K562 (cell line): ENCODE measurements around the gene TBC1D5. TPM values are rescaled to one million over a fixed set of nuclear protein-coding genes. Genes with fewer than 3 reads are reported as not detected.

Source experiments
- ATAC-seq: fragments of 200-7000 bp; cut with Tn5 transposase; 3 replicates; pipeline ENCODE4 v1.9.1; 2020; ENCODE audit warnings: moderate library complexity
- BruUV-seq: library from RNA; stranded (reverse); fragments of 400-500 nt; replicated peaks from 2 replicates; lab custom pipeline; 2021; lab: Mats Ljungman, UMichigan
- CTCF ChIA-PET: fragments of 300-600 bp; formaldehyde crosslinking; extraction: SDS; loops from one replicate; lab custom pipeline; 2021; ENCODE audit warnings: low intra/inter-chr PET ratio; lab: Yijun Ruan, JAX
- POLR2A ChIA-PET: fragments of 300-600, 350-650 bp; sonication (Branson Sonifier 250); formaldehyde crosslinking; extraction: SDS; loops from one replicate; lab custom pipeline; 2021; ENCODE audit warnings: antibody characterized with exemption, inconsistent platforms; lab: Yijun Ruan, JAX
- DNase-seq, 4 experiments: peaks; one replicate each; pipeline versions ENCODE4 v3.0.0 to v3.0.0-alpha.2; 2011 to 2018; ENCODE audit warnings: low spot score in 3 of 4, mixed read lengths in 3 of 4; ENCODE audit errors: extremely low read depth in 1 of 4
- FAIRE-seq: peaks from 2 replicates; lab custom pipeline; 2011; peaks lifted over from hg19 to GRCh38; lab: Jason Lieb, UNC
- H2AFZ ChIP-seq: 2 replicates; pipeline ENCODE4 v1.6.0; 2011; ENCODE audit warnings: low read depth, low read length, control low read depth, inconsistent platforms
- H3K27ac ChIP-seq: fragments of 200-600 bp; 3 replicates; pipeline ENCODE4 v1.8.0; 2011; ENCODE audit warnings: low read depth, mild to moderate bottlenecking, control low read depth, inconsistent platforms, low read length, moderate library complexity, mixed read lengths; ENCODE audit errors: extremely low read depth
- H3K27me3 ChIP-seq, 2 experiments: fragments of 300-600 bp in 1 of 2; 2 replicates in 1 of 2; 3 replicates in 1 of 2; pipeline versions ENCODE4 v1.6.0 to v1.8.0; 2011; ENCODE audit warnings: inconsistent platforms in 2 of 2, low read length in 2 of 2, mild to moderate bottlenecking in 1 of 2, mixed read lengths in 1 of 2, moderate library complexity in 1 of 2; ENCODE audit not compliant: control insufficient read depth in 2 of 2, insufficient read depth in 2 of 2
- H3K36me3 ChIP-seq: fragments of 300-600 bp; 3 replicates; pipeline ENCODE4 v1.8.0; 2011; ENCODE audit warnings: mild to moderate bottlenecking, low read length, inconsistent platforms; ENCODE audit not compliant: control insufficient read depth, insufficient read depth
- H3K4me1 ChIP-seq, 2 experiments: fragments of 200-600 bp in 1 of 2; replicated peaks in 1 of 2; 2 replicates in 1 of 2; 3 replicates in 1 of 2; pipeline versions ENCODE4 v1.5.1 to v1.8.0; 2011; ENCODE audit warnings: inconsistent platforms in 2 of 2, low read length in 2 of 2, mild to moderate bottlenecking in 1 of 2, mixed read lengths in 1 of 2, moderate library complexity in 1 of 2; ENCODE audit not compliant: control insufficient read depth in 2 of 2, insufficient read depth in 2 of 2
- H3K4me2 ChIP-seq: 2 replicates; pipeline ENCODE4 v1.6.1; 2011; ENCODE audit warnings: low read length, control low read depth, inconsistent platforms, mixed read lengths; ENCODE audit not compliant: insufficient read depth
- H3K4me3 ChIP-seq: fragments of 200-600 bp; sonication (generic), shearing (Covaris generic); 2 replicates; pipeline ENCODE4 v1.5.1; 2016; ENCODE audit warnings: control low read depth, inconsistent platforms
- H3K79me2 ChIP-seq: fragments of 200-600 bp; 3 replicates; pipeline ENCODE4 v1.8.0; 2011; ENCODE audit warnings: low read length, inconsistent platforms; ENCODE audit not compliant: control insufficient read depth, insufficient read depth
- H3K9ac ChIP-seq, 2 experiments: 2 replicates each; pipeline versions ENCODE4 v1.6.0 to v1.6.1; 2011; ENCODE audit warnings: low read depth in 2 of 2, low read length in 2 of 2, control low read depth in 1 of 2, inconsistent platforms in 1 of 2, mild to moderate bottlenecking in 1 of 2, mixed read lengths in 1 of 2; ENCODE audit not compliant: insufficient read depth in 1 of 2
- H3K9me1 ChIP-seq: one replicate; pipeline ENCODE4 v1.6.0; 2011; ENCODE audit warnings: inconsistent platforms, mild to moderate bottlenecking, low read length, moderate library complexity; ENCODE audit not compliant: control insufficient read depth, insufficient read depth
- H3K9me3 ChIP-seq: replicated peaks from 2 replicates; pipeline ENCODE4 v1.5.1; 2011; ENCODE audit warnings: low read depth, low read length, inconsistent platforms; ENCODE audit not compliant: control insufficient read depth, insufficient read depth
- H4K20me1 ChIP-seq: replicated peaks from 2 replicates; pipeline ENCODE4 v1.6.1; 2011; ENCODE audit warnings: low read length, inconsistent platforms, mixed read lengths; ENCODE audit not compliant: control insufficient read depth, insufficient read depth
- HOMEZ ChIP-seq: fragments of 250-450 bp; sonication (Bioruptor Pico); IDR thresholded peaks from 2 replicates; pipeline ENCODE4 v1.4.0; 2020; ENCODE audit warnings: mild to moderate bottlenecking, moderate library complexity
- MTA1 ChIP-seq: fragments of 450-650 bp; IDR thresholded peaks from 2 replicates; pipeline ENCODE4 v1.6.1; 2017; ENCODE audit warnings: borderline replicate concordance
- NFIX ChIP-seq: fragments of 250-450 bp; sonication (Bioruptor Pico); IDR thresholded peaks from 2 replicates; pipeline ENCODE4 v1.4.0; 2020; ENCODE audit warnings: low read depth, mild to moderate bottlenecking, moderate library complexity
- SETDB1 ChIP-seq: IDR thresholded peaks from one replicate; pipeline ENCODE4 v1.6.1; 2012; ENCODE audit warnings: low read length, control low read depth, inconsistent platforms
- ZNF584 ChIP-seq: fragments of 200-800 bp; sonication (Bioruptor generic); IDR thresholded peaks from 2 replicates; pipeline ENCODE4 v1.6.1; 2016; ENCODE audit warnings: low read depth, mild to moderate bottlenecking, missing genetic modification characterization, missing compliant biosample characterization
- WGBS: fragments of 100-300 bp; shearing (Covaris generic); methylation state at CpG from one replicate; pipeline ENCODE4 v1.1.6; 2016; ENCODE audit warnings: low coverage, mixed read lengths; ENCODE audit not compliant: insufficient coverage; ENCODE audit errors: missing lambda C conversion rate; 5-methylcytosine and 5-hydroxymethylcytosine counted together
- in situ Hi-C: fragments of 300-500 bp; cut with MboI; formaldehyde crosslinking; loops from 4 replicates; pipeline ENCODE4 v1.15.0; 2018; ENCODE audit warnings: inconsistent platforms, mixed read lengths
- intact Hi-C: fragments of 100-400 bp; cut with micrococcal nuclease; formaldehyde crosslinking; loops from 2 replicates; pipeline ENCODE4 v1.14.2; 2022
- polyA plus RNA-seq, 8 experiments: library from polyadenylated mRNA; depleted of rRNA in 4 of 8; stranded (reverse) in 5 of 8; unstranded in 3 of 8; fragments of >200 nt; fragmentation: Nextera tagmentation in 2 of 8; fragmentation: Illumina TruSeq in 1 of 8; extraction: Ambion mirVana in 2 of 8; extraction: Trizol in 1 of 8; gene quantifications; 2 replicates each; pipeline versions ENCODE4 v1.2.1 to v1.2.3, GENCODE V29; 2011 to 2014; ENCODE audit warnings: inconsistent platforms in 1 of 8, missing spikeins in 1 of 8
- total RNA-seq, 7 experiments: library from RNA; depleted of rRNA in 6 of 7; stranded (reverse); fragments of >200 nt in 6 of 7; fragmentation: Illumina TruSeq in 2 of 7; extraction: Trizol in 2 of 7; gene quantifications; 2 replicates each; pipeline versions ENCODE4 v1.2.1 to v1.2.3, GENCODE V29; 2011 to 2021; ENCODE audit warnings: low replicate concordance in 1 of 7

Gene TBC1D5
- total and polyA plus RNA-seq, 9 of the 15 experiments (the other 6 are each of a cell fraction or from before 2014, with no cell fraction given), result 2.9 to 38.1 (median 25.6) TPM

DNA sequence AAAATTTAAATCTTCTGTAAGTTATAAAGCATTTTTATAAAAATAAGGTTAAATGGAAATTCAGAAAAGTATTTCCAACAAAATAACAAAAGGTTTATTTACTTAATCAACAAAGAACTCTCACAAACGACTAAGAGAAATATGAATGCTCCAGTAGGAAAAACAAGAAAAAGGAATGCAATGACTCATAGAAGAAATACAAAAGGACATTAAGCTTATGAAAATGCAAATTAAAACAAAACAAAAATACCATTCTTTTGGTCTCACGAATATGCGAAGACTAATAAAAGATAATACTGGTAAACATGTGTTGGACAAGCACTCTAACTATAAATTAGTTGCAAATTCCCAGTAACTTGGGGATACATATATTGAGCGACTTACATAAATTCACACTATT, 17.5 kb upstream of the TBC1D5 start:
- TF ChIP-seq ZNF584 (CRISPR knock-in tag), result no peak
- no peak for TF ChIP-seq MTA1
- TF ChIP-seq HOMEZ, result no peak
- TF ChIP-seq NFIX, result no peak
- no peak for TF ChIP-seq SETDB1
- Histone ChIP-seq H3K9ac (no peak overlapping the region), H3K4me2 (no peak overlapping the region), H3K4me1 (no peaks in the 10 kb centered on the region), H3K79me2 (no peaks in the 10 kb centered on the region), H3K9me1 (no peaks in the 10 kb centered on the region), H3K9me3 (no peaks in the 10 kb centered on the region), H3K27ac (no peak overlapping the region), H4K20me1 (no peaks in the 10 kb centered on the region), H3K36me3 (no peaks in the 10 kb centered on the region), H3K4me3 (no peak overlapping the region), H2AFZ (no peak overlapping the region), H3K27me3 (no peaks in the 10 kb centered on the region)
- FAIRE-seq (no peak), ATAC-seq (no peak), DNase-seq (no peak)
- CTCF ChIA-PET, result no interaction called here
- intact Hi-C loops, result no loop called here
- POLR2A ChIA-PET, result no interaction called here
- no TSS peak for BruUV-seq
- WGBS, result 59% methylated on average over 4 of the region's 4 CpGs
- in situ Hi-C loops, result no loop called here
